Cortex of kidney (tissue), 1 donor: ENCODE measurements around the gene SENP5.
"Not testable (repeated sequence)": the region's sequence is repeated elsewhere in the genome, so short reads cannot be mapped to it uniquely, and the experiment has no call there.

Experiments
- DNase-seq: peaks from one replicate; lab custom pipeline; 2025; lab: John Stamatoyannopoulos, UW

Gene SENP5

GRCh38 chr3:196942915-196943277 is 75.2 kb downstream of the SENP5 start:
- DNase-seq, result no peak

- not testable (repeated sequence) for DNase-seq
These were observed 76.5 kb downstream of the SENP5 start for GRCh38 chr3:196944037-196944790.

- no peak for DNase-seq
These were observed 79.6 kb downstream of the SENP5 start for GRCh38 chr3:196947136-196947859.

- DNase-seq, result no peak
These were observed 80.2 kb downstream of the SENP5 start for GRCh38 chr3:196947860-196948441.

- DNase-seq, result no peak
These were observed 80.9 kb downstream of the SENP5 start for GRCh38 chr3:196948442-196949284.

GRCh38 chr3:196949285-196949619 is 81.5 kb downstream of the SENP5 start:
- no peak for DNase-seq

GRCh38 chr3:196949750-196950149 is 82.0 kb downstream of the SENP5 start:
- no peak for DNase-seq

GRCh38 chr3:196951371-196951770 is 83.7 kb downstream of the SENP5 start:
- no peak for DNase-seq

- DNase-seq, result no peak
These were observed 87.1 kb downstream of the SENP5 start for GRCh38 chr3:196954832-196955231.

- no peak for DNase-seq
These were observed 94.6 kb downstream of the SENP5 start for GRCh38 chr3:196962108-196962929.

- DNase-seq, result no peak
These were observed 95.4 kb downstream of the SENP5 start for GRCh38 chr3:196962930-196963630.

- DNase-seq, result no peak
These were observed 95.9 kb downstream of the SENP5 start for GRCh38 chr3:196963631-196963953.

GRCh38 chr3:196965112-196965803 is 97.5 kb downstream of the SENP5 start:
- DNase-seq, result no peak

- DNase-seq, result no peak
These were observed 98.1 kb downstream of the SENP5 start for GRCh38 chr3:196965804-196966173.

- DNase-seq, result no peak
These were observed 99.0 kb downstream of the SENP5 start for GRCh38 chr3:196966526-196967401.

GRCh38 chr3:196967412-196968232 is 99.9 kb downstream of the SENP5 start:
- DNase-seq, result no peak

GRCh38 chr3:196968233-196969133 is 100.8 kb downstream of the SENP5 start, which contains the start of gene PIGZ:
Gene PIGZ, minus strand, starts transcription at chr3:196968833. Its CDS starts 16,802 bp downstream, at chr3:196952031.
- no peak for DNase-seq
